Mucosa of rectum (tissue), 2 donors: ENCODE results near the gene XAB2.

Source experiments
- H3K27ac ChIP-seq, 2 donors: one replicate each; pipeline ENCODE4 v1.7.0; 2013; ENCODE audit warnings: inconsistent platforms in 2 of 2, low read depth in 2 of 2, low read length in 2 of 2
- H3K27me3 ChIP-seq, 2 donors: one replicate each; pipeline ENCODE4 v1.7.0; 2013; ENCODE audit warnings: low read length in 2 of 2; ENCODE audit not compliant: control insufficient read depth in 2 of 2, insufficient read depth in 2 of 2
- H3K36me3 ChIP-seq, 2 donors: one replicate each; pipeline ENCODE4 v1.7.0; 2013; ENCODE audit warnings: low read length in 2 of 2; ENCODE audit not compliant: control insufficient read depth in 2 of 2, insufficient read depth in 2 of 2
- H3K4me1 ChIP-seq, 2 donors: one replicate each; pipeline ENCODE4 v1.7.0; 2013; ENCODE audit warnings: low read length in 2 of 2, mild to moderate bottlenecking in 1 of 2; ENCODE audit not compliant: control insufficient read depth in 2 of 2, insufficient read depth in 2 of 2
- H3K4me3 ChIP-seq, 2 donors: one replicate each; pipeline ENCODE4 v1.7.0; 2013; ENCODE audit warnings: low read length in 2 of 2
- H3K9ac ChIP-seq, 2 donors: one replicate each; pipeline ENCODE4 v1.7.0; 2013; ENCODE audit warnings: low read length in 2 of 2, low read depth in 1 of 2, mild to moderate bottlenecking in 1 of 2
- H3K9me3 ChIP-seq, 2 donors: one replicate each; pipeline ENCODE4 v1.7.0; 2013; ENCODE audit warnings: low read length in 2 of 2; ENCODE audit not compliant: control insufficient read depth in 2 of 2
- donor health status: healthy.
- donor health status: Normal muscosa, but diverticular disease.

Gene XAB2

DNA sequence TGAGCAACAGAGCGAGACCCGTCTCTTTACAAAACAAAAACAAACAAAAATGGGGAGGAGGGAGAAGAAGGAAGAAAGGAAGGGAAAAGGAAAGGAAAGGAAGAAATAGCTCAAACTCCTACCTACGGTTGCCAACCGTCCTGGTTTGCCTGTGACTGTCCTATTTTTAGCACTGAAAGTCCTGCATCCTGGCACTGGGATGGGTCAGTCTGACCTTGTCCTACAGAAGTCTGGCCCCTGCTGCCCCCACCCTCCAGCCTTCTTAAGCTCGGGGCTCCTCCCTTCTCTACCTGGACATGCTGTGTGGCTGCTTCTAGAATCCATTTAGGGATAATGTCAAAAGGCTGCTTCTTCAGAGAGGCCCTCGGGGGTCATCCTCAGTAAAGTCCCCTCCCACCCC is 6.3 kb upstream of the XAB2 start:
- Histone ChIP-seq H3K36me3 (peaks cover 0 to 18% of the 10 kb centered on the region in 2 donors), H3K4me1 (peaks cover 4 to 11% of the 10 kb centered on the region in 2 donors), H3K9me3 (no peaks in the 10 kb centered on the region), H3K27me3 (no peaks in the 10 kb centered on the region), H3K4me3 (no peak overlapping the region), H3K9ac (no peak overlapping the region), H3K27ac (no peak overlapping the region)

DNA sequence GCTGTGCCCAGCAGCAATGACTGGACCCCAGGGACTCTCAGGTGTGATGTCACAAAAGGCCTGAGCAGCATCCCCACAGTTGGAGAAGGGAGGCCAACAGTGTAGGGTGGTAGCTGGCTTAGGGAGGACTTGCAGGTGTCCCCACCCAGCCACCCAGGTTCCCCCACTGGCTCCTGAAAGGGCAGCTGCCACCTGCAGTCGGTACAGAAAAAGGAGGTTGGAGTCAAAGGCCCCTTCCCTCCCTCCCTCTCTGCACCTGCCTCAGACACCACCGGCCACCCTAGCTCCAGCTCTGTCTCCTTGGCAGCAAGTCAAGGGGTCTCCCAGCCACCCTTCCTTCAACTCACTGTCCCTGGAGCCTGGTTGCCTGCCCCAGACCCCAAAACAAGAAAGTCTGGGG is 4.4 kb upstream of the XAB2 start, which contains the start of gene PCP2:
Gene PCP2 (minus strand): TSS at position 22 of the 400 bp plus-strand sequence. CDS start 262 bp downstream, outside the sequence.
- H3K36me3 ChIP-seq = peaks cover 0 to 7% of the 10 kb centered on the region in 2 donors

DNA sequence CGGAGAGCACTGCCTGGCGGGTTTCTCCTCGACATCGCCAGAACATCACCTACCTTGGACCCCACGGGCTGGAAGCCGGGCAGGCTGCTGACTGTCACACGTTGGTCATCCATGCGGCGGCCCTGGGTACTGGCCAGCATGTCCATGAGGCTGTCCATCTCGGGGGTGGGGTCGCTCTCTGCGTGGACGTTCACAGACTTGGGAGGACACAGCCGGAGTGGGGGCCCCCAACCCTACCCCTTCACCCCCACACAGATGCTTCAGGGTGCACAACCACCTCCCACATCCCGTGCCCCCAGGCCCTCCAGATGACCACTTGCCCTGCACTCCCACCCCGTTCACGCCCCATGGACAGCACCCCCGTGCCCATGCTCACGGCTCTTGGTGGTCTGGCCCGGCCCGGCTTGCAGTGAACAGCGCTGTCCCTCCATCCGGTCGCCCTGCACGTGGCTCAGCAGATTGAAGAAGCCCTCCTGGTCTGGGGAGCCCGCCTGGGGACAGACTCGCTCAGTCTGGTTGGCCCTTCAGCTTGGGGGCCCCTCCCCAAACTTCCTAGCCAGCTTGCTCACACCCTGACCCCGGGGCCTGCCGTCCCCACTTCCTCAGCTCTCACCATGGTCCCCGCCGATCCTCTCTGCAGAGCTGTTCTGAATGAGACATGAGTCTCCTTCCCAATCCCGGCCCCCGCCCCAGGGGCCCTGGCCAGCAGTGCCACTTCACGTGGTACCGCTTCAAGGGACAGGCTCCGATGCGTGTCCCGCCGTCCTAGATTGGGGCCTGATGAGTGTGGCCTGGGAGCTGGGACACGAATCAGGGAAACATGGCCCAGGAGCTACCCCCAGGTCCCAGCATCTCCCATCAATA is 3.2 kb upstream of the XAB2 start:
- Histone ChIP-seq H3K4me3 (no peak overlapping the region), H3K9ac (no peak overlapping the region), H3K27ac (no peak overlapping the region), H3K27me3 (no peaks in the 10 kb centered on the region), H3K9me3 (no peaks in the 10 kb centered on the region), H3K4me1 (peaks cover 22 to 24% of the 10 kb centered on the region in 2 donors), H3K36me3 (peaks cover 0 to 10% of the 10 kb centered on the region in 2 donors)

More for the DNA sequence above, 4.4 kb upstream of the XAB2 start, which contains the start of gene PCP2:
- no peaks in the 10 kb centered on the region for H3K27me3 ChIP-seq
- H3K27ac ChIP-seq = no peak within 1 kb of the TSS
- H3K4me3 ChIP-seq = no peak within 1 kb of the TSS
- H3K4me1 ChIP-seq = peaks cover 14 to 20% of the 10 kb centered on the region in 2 donors
- no peaks in the 10 kb centered on the region for H3K9me3 ChIP-seq
- no peak within 1 kb of the TSS for H3K9ac ChIP-seq

DNA sequence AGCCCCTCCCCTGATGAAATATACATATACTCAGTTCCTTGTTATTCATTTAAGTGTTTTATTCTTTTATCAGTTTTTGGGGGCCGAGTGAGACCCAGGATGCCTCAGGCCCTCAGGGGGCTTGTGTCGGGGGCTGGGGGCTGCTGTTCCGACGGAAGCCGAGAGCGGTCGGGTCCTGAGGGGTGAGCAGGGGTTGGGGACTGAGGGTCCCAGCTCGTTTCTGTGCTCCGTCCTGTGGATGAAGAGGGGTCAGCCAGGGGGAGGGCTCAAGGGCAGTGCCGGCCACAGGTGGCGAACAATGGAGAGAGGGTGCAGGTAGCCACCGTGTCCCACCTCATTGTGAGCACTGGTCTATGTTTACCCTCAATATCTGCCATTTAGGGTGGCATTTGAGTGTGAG is 2.2 kb upstream of the XAB2 start:
- Histone ChIP-seq H3K4me1 (peaks cover 19 to 24% of the 10 kb centered on the region in 2 donors), H3K4me3 (no peak overlapping the region), H3K9me3 (no peaks in the 10 kb centered on the region), H3K27ac (no peak overlapping the region), H3K27me3 (no peaks in the 10 kb centered on the region), H3K36me3 (peaks cover 0 to 13% of the 10 kb centered on the region in 2 donors), H3K9ac (no peak overlapping the region)

DNA sequence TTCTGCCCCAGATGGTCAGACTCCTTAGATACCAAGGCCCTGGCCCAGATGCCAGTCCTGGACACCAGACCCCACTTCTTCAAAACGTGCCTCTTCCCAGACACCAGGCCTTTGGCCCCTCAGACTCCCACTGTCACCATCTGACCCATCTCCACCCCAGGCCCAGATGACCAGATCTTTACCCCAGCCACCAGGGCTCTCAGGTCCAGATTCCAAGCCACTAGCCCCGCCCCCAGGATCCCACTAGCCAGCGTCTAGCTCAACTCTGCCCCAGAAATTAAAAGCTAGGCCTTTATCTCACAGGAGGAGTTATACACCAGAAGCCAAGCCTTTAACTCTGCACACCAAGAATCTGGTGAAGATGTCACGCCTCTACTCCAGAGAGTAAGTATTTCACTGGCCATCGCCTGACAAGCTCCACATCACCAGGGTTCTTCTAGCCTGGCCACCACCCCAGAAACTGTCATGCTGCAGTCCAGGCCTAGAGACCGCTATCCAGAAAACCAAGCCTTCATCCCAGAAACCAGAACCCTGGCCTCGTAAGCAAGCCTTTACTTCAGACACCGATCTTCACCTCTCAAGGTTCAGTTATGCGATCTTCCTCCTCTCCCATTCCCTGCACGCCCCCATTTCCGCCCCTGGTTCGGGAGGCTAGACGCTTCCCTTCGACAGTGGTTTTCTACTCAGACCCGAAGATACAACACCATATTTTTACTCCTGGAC is 595 bp downstream of the XAB2 start:
- H3K4me3 ChIP-seq = peak overlapping the region; percentile 88 to 100
- H3K9ac ChIP-seq = peak overlapping the region; percentile 78 to 98
- H3K27me3 ChIP-seq = no peaks in the 10 kb centered on the region
- H3K27ac ChIP-seq = peak overlapping the region; percentile 53 to 76
- H3K4me1 ChIP-seq = peaks cover 18 to 22% of the 10 kb centered on the region in 2 donors
- H3K36me3 ChIP-seq = peaks cover 10 to 33% of the 10 kb centered on the region in 2 donors
- H3K9me3 ChIP-seq = no peaks in the 10 kb centered on the region

DNA sequence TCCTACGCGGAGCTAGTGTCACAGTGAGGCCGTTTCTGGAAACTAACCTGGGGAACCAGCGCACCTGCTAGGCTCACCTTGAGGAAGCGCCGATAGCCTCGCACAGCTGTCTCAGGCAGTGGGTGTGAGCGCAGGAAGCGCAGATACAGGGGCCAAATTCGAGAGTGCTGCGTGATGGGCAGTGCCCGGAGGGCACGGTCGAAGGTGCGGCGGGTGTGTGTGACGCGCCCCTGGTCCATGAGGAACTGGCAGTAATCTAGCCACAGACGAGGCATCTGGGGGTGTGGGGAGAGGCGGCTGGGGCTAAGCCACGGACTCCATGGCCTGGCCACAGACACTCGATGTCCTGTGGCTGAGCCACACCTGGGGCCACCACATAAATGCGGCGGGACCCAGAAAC is 2.2 kb downstream of the XAB2 start:
- H3K36me3 ChIP-seq = peaks cover 20 to 44% of the 10 kb centered on the region in 2 donors
- no peaks in the 10 kb centered on the region for H3K27me3 ChIP-seq
- no peak overlapping the region for H3K9ac ChIP-seq
- no peak overlapping the region for H3K27ac ChIP-seq
- H3K9me3 ChIP-seq = no peaks in the 10 kb centered on the region
- H3K4me3 ChIP-seq = no peak overlapping the region
- H3K4me1 ChIP-seq = peaks cover 18 to 22% of the 10 kb centered on the region in 2 donors

DNA sequence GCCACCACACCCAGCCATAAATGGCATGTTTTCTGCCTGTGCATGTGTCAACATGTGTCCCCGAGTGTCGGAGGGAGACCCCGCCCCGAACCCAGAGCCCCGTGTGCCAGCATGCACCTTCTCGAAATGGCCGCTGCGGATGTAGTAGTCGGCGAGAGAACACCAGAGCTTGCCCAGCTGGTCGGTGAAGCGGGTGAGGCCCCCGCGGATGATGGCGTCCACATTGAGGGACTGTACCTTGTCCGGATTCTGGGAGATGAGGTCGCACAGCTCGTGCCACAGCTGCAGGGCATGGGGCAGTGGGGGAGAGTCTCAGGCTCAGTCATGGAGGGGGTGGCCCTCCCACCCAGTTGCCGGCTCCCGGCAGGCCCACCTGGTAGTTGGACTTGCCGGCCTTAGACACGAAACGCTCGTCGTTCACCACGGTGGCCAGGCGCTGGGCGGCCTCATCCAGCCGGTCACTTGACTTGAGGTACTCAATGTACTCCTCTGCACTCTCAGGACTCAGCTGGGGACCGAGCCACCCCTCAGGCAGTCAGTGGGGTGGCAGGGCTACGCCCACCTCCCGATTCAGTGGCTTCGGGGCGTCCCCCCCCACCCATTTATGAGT is 3.5 kb downstream of the XAB2 start:
- Histone ChIP-seq H3K27ac (no peak overlapping the region), H3K9ac (no peak overlapping the region), H3K4me3 (no peak overlapping the region), H3K36me3 (peaks cover 32 to 52% of the 10 kb centered on the region in 2 donors), H3K27me3 (no peaks in the 10 kb centered on the region), H3K9me3 (no peaks in the 10 kb centered on the region), H3K4me1 (peaks cover 18 to 22% of the 10 kb centered on the region in 2 donors)

DNA sequence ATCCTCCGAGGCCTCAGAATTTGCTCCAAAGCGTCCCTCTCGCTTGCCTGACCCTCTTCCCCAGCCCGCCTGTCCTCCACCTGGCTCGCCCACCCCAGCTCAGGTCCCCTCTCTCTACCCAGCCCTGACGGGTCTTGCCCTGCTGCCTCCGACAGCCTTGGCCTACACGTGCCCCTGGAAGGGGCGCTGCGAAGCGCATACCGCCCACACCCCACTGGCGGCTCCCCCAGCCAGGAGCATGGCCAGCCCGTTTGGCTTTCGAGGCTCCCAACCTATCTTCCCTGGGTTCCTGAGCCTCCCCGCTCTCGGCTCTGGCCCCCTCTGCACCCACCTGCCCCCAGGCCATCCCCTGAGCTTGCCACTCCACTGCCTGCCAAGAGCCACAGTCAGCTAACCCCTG is 4.5 kb downstream of the XAB2 start:
- Histone ChIP-seq H3K4me1 (peaks cover 13 to 16% of the 10 kb centered on the region in 2 donors), H3K36me3 (peaks cover 37 to 57% of the 10 kb centered on the region in 2 donors), H3K9me3 (no peaks in the 10 kb centered on the region), H3K4me3 (no peak overlapping the region), H3K9ac (no peak overlapping the region), H3K27me3 (no peaks in the 10 kb centered on the region), H3K27ac (no peak overlapping the region)

DNA sequence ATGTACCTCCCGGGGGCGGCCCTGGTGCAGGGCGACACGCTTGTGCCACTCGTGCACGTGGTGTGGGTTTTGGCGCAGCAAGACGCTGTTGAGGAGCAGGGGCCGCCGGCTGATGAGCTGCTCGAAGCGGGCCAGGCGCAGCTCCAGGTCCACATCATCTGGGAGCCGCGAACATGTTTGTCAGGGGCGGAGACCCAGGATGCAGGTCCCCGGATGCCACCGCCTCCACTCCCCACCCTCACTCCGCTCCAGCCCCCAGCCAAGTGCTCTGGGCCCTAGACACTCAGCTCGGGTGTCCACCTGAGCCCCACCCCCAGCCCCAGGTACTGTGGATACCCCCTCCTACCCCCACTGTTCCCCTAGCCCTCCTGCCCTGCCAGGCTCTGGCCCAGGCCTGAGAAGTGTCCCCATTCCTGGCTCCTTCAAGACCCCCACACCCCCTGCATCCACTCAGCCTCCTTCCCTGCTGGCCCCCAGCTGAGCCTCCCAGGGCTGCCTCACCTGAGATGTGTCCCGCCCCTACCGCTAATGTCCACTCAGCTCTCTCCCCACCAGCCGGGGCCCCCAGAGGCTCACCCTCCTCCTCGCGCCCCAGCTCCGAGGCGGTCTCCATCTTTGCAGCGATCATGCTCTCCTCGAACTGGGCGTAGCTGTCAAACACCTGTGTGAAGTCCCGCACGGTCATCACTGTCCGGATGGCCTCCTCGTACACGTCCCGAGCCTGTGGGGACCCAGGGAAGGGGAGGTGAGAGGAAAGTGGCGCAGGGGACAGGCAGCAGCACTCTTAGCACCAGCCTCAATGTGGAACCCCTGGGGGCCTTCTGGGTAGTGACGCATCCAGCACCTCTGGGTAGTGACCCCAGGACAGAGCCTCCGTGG is 5.4 kb downstream of the XAB2 start:
- Histone ChIP-seq H3K27ac (no peak overlapping the region), H3K4me1 (peaks cover 18 to 22% of the 10 kb centered on the region in 2 donors), H3K4me3 (no peak overlapping the region), H3K27me3 (no peaks in the 10 kb centered on the region), H3K9ac (no peak overlapping the region), H3K9me3 (no peaks in the 10 kb centered on the region), H3K36me3 (peaks cover 37 to 57% of the 10 kb centered on the region in 2 donors)
